ENCODE measurements around the gene SIK3. TPM values are rescaled to one million over a fixed set of nuclear protein-coding genes. Genes with fewer than 3 reads are reported as not detected.

Gene SIK3
- total RNA-seq, 1 donor: 25.7 TPM

DNA sequence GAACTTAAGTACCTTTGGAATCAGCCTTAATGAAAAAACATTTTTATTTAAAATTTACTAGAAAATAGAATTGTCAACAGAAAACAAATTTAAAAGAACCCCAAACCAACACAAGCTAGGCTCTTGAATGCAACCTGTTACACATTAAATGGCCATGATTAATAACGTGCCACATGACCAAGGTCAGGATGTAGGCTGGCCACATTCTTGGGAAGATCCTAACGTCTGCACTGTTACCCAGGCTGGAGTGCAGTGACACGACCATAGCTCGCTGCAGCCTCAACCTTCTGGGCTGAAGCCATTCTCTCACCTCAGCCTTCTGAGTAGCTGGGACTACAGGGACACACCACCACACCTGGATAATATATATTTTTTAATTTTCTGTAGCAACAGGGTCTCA is 134.4 kb downstream of the SIK3 start:
- Histone ChIP-seq H2AFZ (ENCODE audit: low read length) (no peak overlapping the region), H3K79me2 (ENCODE audit: insufficient read depth, low read length) (peaks cover 62% of the 10 kb centered on the region)

DNA sequence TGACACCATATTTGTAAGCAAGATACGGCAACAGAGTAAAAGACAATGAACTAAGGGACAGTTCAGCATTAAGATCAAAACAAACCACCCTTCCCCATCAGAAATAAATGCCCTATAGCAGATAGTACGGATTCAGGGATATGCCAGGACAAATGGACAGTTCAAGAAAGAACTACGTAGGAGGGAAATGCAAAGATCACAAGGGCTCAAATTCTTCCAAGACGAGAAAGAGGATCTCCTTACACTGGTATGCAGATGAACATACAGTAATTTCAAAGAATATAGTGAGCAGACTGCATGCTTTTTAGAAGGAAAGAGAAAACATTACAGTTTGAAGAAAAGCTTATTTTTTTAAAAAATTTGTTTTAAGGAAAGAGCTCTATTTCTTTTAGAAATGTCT is 136.1 kb downstream of the SIK3 start:
- H4K20me1 ChIP-seq (ENCODE audit: insufficient read depth, low read length): peaks cover 9% of the 10 kb centered on the region
- TF ChIP-seq, protein P1, sequence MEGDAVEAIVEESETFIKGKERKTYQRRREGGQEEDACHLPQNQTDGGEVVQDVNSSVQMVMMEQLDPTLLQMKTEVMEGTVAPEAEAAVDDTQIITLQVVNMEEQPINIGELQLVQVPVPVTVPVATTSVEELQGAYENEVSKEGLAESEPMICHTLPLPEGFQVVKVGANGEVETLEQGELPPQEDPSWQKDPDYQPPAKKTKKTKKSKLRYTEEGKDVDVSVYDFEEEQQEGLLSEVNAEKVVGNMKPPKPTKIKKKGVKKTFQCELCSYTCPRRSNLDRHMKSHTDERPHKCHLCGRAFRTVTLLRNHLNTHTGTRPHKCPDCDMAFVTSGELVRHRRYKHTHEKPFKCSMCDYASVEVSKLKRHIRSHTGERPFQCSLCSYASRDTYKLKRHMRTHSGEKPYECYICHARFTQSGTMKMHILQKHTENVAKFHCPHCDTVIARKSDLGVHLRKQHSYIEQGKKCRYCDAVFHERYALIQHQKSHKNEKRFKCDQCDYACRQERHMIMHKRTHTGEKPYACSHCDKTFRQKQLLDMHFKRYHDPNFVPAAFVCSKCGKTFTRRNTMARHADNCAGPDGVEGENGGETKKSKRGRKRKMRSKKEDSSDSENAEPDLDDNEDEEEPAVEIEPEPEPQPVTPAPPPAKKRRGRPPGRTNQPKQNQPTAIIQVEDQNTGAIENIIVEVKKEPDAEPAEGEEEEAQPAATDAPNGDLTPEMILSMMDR (IDR thresholded peaks at IDR 0.05; ENCODE audit: extremely low read depth, low read depth, low read length): no peak
- no peak overlapping the region for H3K4me2 ChIP-seq (ENCODE audit: insufficient read depth, low read length)
- no peak for DNase-seq (ENCODE audit: insufficient read length, low spot score, missing footprints)
- H3K27ac ChIP-seq (ENCODE audit: low read depth, low read length): peak overlapping the region; percentile 67
- H3K36me3 ChIP-seq (ENCODE audit: insufficient read depth, low read length): no peaks in the 10 kb centered on the region
- H3K4me3 ChIP-seq (ENCODE audit: insufficient read depth, low read length): no peak overlapping the region
- no peaks in the 10 kb centered on the region for H3K27me3 ChIP-seq (ENCODE audit: insufficient read depth, low read length)
- no peaks in the 10 kb centered on the region for H3K9me3 ChIP-seq (ENCODE audit: low read depth, low read length)
- peaks cover 60% of the 10 kb centered on the region for H3K79me2 ChIP-seq (ENCODE audit: insufficient read depth, low read length)
- H2AFZ ChIP-seq (ENCODE audit: low read length): no peak overlapping the region
- peaks cover 31% of the 10 kb centered on the region for H3K4me1 ChIP-seq (ENCODE audit: insufficient read depth, low read length)

More for the DNA sequence above, 134.4 kb downstream of the SIK3 start:
- Histone ChIP-seq H3K4me1 (ENCODE audit: insufficient read depth, low read length) (peaks cover 29% of the 10 kb centered on the region), H4K20me1 (ENCODE audit: insufficient read depth, low read length) (peaks cover 9% of the 10 kb centered on the region), H3K36me3 (ENCODE audit: insufficient read depth, low read length) (no peaks in the 10 kb centered on the region), H3K4me2 (ENCODE audit: insufficient read depth, low read length) (no peak overlapping the region), H3K27ac (ENCODE audit: low read depth, low read length) (no peak overlapping the region), H3K9me3 (ENCODE audit: low read depth, low read length) (no peaks in the 10 kb centered on the region), H3K27me3 (ENCODE audit: insufficient read depth, low read length) (no peaks in the 10 kb centered on the region), H3K4me3 (ENCODE audit: insufficient read depth, low read length) (no peak overlapping the region)
- DNase-seq (ENCODE audit: insufficient read length, low spot score, missing footprints): no peak
- TF ChIP-seq, protein P1 (IDR thresholded peaks at IDR 0.05; ENCODE audit: extremely low read depth, low read depth, low read length): no peak

DNA sequence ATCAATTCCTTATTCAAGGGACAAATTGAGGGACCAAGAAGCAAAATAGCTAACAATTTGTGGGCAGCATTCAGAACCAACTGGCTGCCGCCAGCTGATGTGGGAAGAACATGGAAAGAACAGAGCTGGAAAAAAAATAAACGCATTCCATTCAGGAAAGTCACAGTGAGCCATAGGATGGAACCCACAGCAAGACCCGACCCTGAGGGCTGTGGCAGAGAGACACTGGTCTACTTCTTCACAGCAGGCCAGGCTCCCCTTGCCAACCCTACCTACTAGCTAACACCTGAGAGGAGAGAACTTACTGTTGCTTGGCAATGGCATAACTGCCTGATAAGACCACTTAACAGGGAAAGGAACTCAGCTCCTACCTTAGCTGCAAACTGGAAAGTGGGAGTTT is 137.3 kb downstream of the SIK3 start:
- Histone ChIP-seq H3K4me3 (ENCODE audit: insufficient read depth, low read length) (no peak overlapping the region), H3K36me3 (ENCODE audit: insufficient read depth, low read length) (no peaks in the 10 kb centered on the region), H3K27me3 (ENCODE audit: insufficient read depth, low read length) (no peaks in the 10 kb centered on the region), H3K79me2 (ENCODE audit: insufficient read depth, low read length) (peaks cover 57% of the 10 kb centered on the region), H3K27ac (ENCODE audit: low read depth, low read length) (peak overlapping the region; percentile 67), H3K4me1 (ENCODE audit: insufficient read depth, low read length) (peaks cover 31% of the 10 kb centered on the region), H2AFZ (ENCODE audit: low read length) (no peak overlapping the region), H4K20me1 (ENCODE audit: insufficient read depth, low read length) (peaks cover 9% of the 10 kb centered on the region), H3K9me3 (ENCODE audit: low read depth, low read length) (no peaks in the 10 kb centered on the region), H3K4me2 (ENCODE audit: insufficient read depth, low read length) (peak overlapping the region; percentile 52)
- TF ChIP-seq, protein P1 (IDR thresholded peaks at IDR 0.05; ENCODE audit: extremely low read depth, low read depth, low read length): no peak
- peak; percentile 5 for DNase-seq (ENCODE audit: insufficient read length, low spot score, missing footprints)

DNA sequence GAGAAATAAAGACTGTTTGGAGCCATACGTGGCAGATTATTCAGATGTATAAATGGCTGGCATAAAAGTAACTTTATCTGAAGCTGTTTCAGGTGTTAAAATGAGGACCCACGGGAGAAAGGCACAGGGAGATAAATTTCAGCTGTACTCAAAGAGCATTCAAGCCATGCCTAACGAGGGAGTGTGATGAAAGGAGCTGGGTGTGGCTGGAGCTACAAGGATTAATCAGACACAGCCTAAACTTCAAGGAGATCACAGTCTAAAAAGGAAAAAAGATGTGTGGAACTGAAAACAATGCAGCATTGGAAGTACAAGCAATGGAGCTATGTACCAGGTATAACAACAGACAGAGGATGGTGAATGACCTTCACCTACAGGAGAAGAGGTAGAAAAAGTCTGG is 140.0 kb downstream of the SIK3 start:
- peaks cover 30% of the 10 kb centered on the region for H3K4me1 ChIP-seq (ENCODE audit: insufficient read depth, low read length)
- H2AFZ ChIP-seq (ENCODE audit: low read length): no peak overlapping the region
- H4K20me1 ChIP-seq (ENCODE audit: insufficient read depth, low read length): peaks cover 7% of the 10 kb centered on the region
- H3K4me2 ChIP-seq (ENCODE audit: insufficient read depth, low read length): no peak overlapping the region
- no peaks in the 10 kb centered on the region for H3K27me3 ChIP-seq (ENCODE audit: insufficient read depth, low read length)
- H3K79me2 ChIP-seq (ENCODE audit: insufficient read depth, low read length): peaks cover 44% of the 10 kb centered on the region
- TF ChIP-seq, protein P1 (IDR thresholded peaks at IDR 0.05; ENCODE audit: extremely low read depth, low read depth, low read length): no peak
- H3K9me3 ChIP-seq (ENCODE audit: low read depth, low read length): no peaks in the 10 kb centered on the region
- H3K4me3 ChIP-seq (ENCODE audit: insufficient read depth, low read length): no peak overlapping the region
- peak; percentile 10 for DNase-seq (ENCODE audit: insufficient read length, low spot score, missing footprints)
- no peak overlapping the region for H3K27ac ChIP-seq (ENCODE audit: low read depth, low read length)
- H3K36me3 ChIP-seq (ENCODE audit: insufficient read depth, low read length): peaks cover 13% of the 10 kb centered on the region

Data from osteoblast (primary cell).